Glutamatergic neuron (in vitro differentiated cells): ENCODE data around the gene NIPBL. TPM values are rescaled to one million over a fixed set of nuclear protein-coding genes. Genes with fewer than 3 reads are reported as not detected.

Experiments used
- DNase-seq: peaks from one replicate; pipeline ENCODE4 v3.0.0; 2022
- H3K27ac Mint-ChIP-seq: one replicate; pipeline ENCODE4 v1.8.0; 2020; ENCODE audit warnings: mild to moderate bottlenecking, mixed read lengths, inconsistent platforms; ENCODE audit not compliant: unreplicated experiment
- H3K27me3 Mint-ChIP-seq: one replicate; pipeline ENCODE4 v1.8.0; 2020; ENCODE audit warnings: mild to moderate bottlenecking, moderate library complexity, mixed read lengths, inconsistent platforms; ENCODE audit not compliant: unreplicated experiment
- H3K36me3 Mint-ChIP-seq: one replicate; pipeline ENCODE4 v1.8.0; 2020; ENCODE audit warnings: mild to moderate bottlenecking, mixed read lengths, inconsistent platforms; ENCODE audit not compliant: unreplicated experiment
- H3K4me1 Mint-ChIP-seq: one replicate; pipeline ENCODE4 v1.8.0; 2020; ENCODE audit warnings: mild to moderate bottlenecking, low read depth, mixed read lengths, inconsistent platforms; ENCODE audit not compliant: unreplicated experiment
- H3K4me3 Mint-ChIP-seq: one replicate; pipeline ENCODE4 v1.8.0; 2020; ENCODE audit warnings: mild to moderate bottlenecking, mixed read lengths, inconsistent platforms; ENCODE audit not compliant: unreplicated experiment
- H3K9me3 Mint-ChIP-seq: one replicate; pipeline ENCODE4 v1.8.0; 2020; ENCODE audit warnings: mild to moderate bottlenecking, moderate library complexity, mixed read lengths, inconsistent platforms; ENCODE audit not compliant: unreplicated experiment
- CTCF ChIP-seq: fragments of 200-600 bp; sonication (generic); IDR thresholded peaks from one replicate; pipeline ENCODE4 v1.5.0; 2021; ENCODE audit not compliant: partially characterized antibody, unreplicated experiment
- total RNA-seq: library from RNA; stranded (reverse); fragmentation: NEBNext Ultra II Directional; extraction: Animal tissue kit (Norgen Biotek cat#: 25700); gene quantifications from one replicate; pipeline ENCODE4 v1.2.1, GENCODE V29; 2021; ENCODE audit not compliant: unreplicated experiment

NIPBL gene
- total RNA-seq, 1 donor from 2014 or later, result 81.1 TPM

- DNase-seq, result no peak
- H3K27ac Mint-ChIP-seq, result no peak overlapping the region
- no peak overlapping the region for H3K4me3 Mint-ChIP-seq
- H3K36me3 Mint-ChIP-seq, result peaks cover 5% of the 10 kb centered on the region
- no peaks in the 10 kb centered on the region for H3K9me3 Mint-ChIP-seq
- no peaks in the 10 kb centered on the region for H3K4me1 Mint-ChIP-seq
- TF ChIP-seq CTCF, result no peak
- no peaks in the 10 kb centered on the region for H3K27me3 Mint-ChIP-seq
Measured at GRCh38 chr5:37064442-37064841, 187.9 kb downstream of the NIPBL start.

GRCh38 chr5:37071487-37071886 is 194.9 kb downstream of the NIPBL start:
- TF ChIP-seq CTCF, result no peak
- Mint-ChIP-seq H3K27me3 (no peaks in the 10 kb centered on the region), H3K36me3 (no peaks in the 10 kb centered on the region), H3K4me1 (no peaks in the 10 kb centered on the region), H3K27ac (no peak overlapping the region), H3K9me3 (peaks cover 2% of the 10 kb centered on the region), H3K4me3 (no peak overlapping the region)
- DNase-seq, result no peak

- no peaks in the 10 kb centered on the region for H3K27me3 Mint-ChIP-seq
- no peak overlapping the region for H3K27ac Mint-ChIP-seq
- no peaks in the 10 kb centered on the region for H3K36me3 Mint-ChIP-seq
- no peak for DNase-seq
- no peak for TF ChIP-seq CTCF
- H3K4me3 Mint-ChIP-seq, result no peak overlapping the region
- H3K9me3 Mint-ChIP-seq, result peaks cover 2% of the 10 kb centered on the region
- H3K4me1 Mint-ChIP-seq, result no peaks in the 10 kb centered on the region
Measured at GRCh38 chr5:37071901-37072581, 195.5 kb downstream of the NIPBL start.

GRCh38 chr5:37075399-37075950 is 198.9 kb downstream of the NIPBL start:
- TF ChIP-seq CTCF, result no peak
- Mint-ChIP-seq H3K36me3 (no peaks in the 10 kb centered on the region), H3K27ac (no peak overlapping the region), H3K4me3 (no peak overlapping the region), H3K9me3 (peaks cover 2% of the 10 kb centered on the region), H3K27me3 (no peaks in the 10 kb centered on the region), H3K4me1 (no peaks in the 10 kb centered on the region)
- DNase-seq, result no peak

- TF ChIP-seq CTCF, result no peak
- no peak for DNase-seq
- Mint-ChIP-seq H3K27me3 (no peaks in the 10 kb centered on the region), H3K27ac (no peak overlapping the region), H3K9me3 (peaks cover 2% of the 10 kb centered on the region), H3K36me3 (no peaks in the 10 kb centered on the region), H3K4me1 (peaks cover under 1% of the 10 kb centered on the region), H3K4me3 (no peak overlapping the region)
Measured at GRCh38 chr5:37077146-37077545, 200.6 kb downstream of the NIPBL start.
